ENCODE measurements around the gene ITPR1.
A peak's percentile ranks its signal among the peaks of the same experiment; 100 is the strongest.

DNA sequence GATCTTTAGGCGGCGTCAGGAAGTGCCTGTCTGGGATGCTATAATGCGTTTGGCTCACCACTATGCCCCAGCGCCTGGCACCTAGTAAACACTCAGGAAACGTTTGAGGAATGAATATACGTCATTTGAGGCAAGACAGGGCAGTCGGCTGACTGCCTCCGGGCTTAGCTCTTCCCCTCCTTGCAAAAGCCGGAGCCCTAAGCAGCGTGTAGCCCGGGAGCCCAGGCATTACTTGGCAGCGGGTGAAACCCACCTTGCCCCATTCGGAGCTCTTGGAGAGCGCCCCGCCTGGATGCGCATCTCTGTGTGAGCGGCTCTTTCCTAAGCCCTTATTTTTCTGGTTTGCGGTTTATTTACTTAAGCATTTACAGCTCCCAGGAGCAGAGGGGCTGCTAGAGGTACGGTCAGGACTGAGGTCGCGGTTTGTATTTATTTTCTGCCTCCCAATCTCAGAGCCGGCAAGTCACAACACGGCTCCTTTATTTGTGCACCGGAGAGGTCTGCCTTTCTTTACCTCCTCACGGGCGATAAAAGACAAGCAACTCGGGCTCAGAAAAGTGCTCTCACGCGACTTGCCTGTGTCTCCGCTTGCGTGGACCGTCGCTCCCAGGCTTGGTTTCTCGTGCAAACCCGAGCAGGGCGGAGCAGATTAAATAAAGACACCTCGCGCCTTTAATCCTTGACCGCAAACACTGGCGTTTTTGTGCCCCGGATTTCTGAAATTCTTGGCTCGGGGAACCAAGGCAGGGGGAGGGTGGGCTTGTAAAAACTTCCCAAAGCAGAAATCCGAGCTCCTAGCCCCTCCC is 737 bp upstream of the ITPR1 start:
- TF ChIP-seq CTCF (conservative IDR thresholded peaks at IDR 0.05; ENCODE audit: low read depth in 2 of 2) (0 out of 4 replicates have a peak, but pooled peaks of 1 of the 2 experiments have one; percentile 7), POLR2AphosphoS5 (IDR thresholded peaks at IDR 0.05; ENCODE audit: low read depth) (no peak), REST (IDR thresholded peaks at IDR 0.05; ENCODE audit: unreplicated experiment) (no peak), EZH2phosphoT487 (IDR thresholded peaks at IDR 0.05; ENCODE audit: unreplicated experiment) (no peak), EZH2 (IDR thresholded peaks at IDR 0.05; ENCODE audit: low read depth, unreplicated experiment) (no peak), JUNB (IDR thresholded peaks at IDR 0.05; ENCODE audit: unreplicated experiment) (no peak), STAT1 (IDR thresholded peaks at IDR 0.05; ENCODE audit: unreplicated experiment) (no peak)

Measured in GM23338 (cell line).